Central memory CD8-positive, alpha-beta T cell (primary cell): ENCODE data around the gene SPHKAP.
"Not testable (repeated sequence)": the region's sequence is repeated elsewhere in the genome, so short reads cannot be mapped to it uniquely, and the experiment has no call there.

Experiments used
- ATAC-seq: fragments of 150-1000 bp; cut with Tn5 transposase; replicated peaks from 2 replicates; pipeline ENCODE4 v1.10.0; 2022; ENCODE audit warnings: mild to moderate bottlenecking, moderate FRiP score, moderate number of reproducible peaks; ENCODE audit not compliant: poor library complexity, severe bottlenecking; ENCODE audit errors: extremely low read depth
- DNase-seq, 2 donors: peaks; one replicate each; pipeline ENCODE4 v3.0.0; 2021; ENCODE audit warnings: low spot score in 2 of 2
- H3K27ac Mint-ChIP-seq: one replicate; pipeline ENCODE4 v1.8.0; 2022; ENCODE audit warnings: low read depth, mild to moderate bottlenecking, moderate library complexity, mixed read lengths
- H3K27me3 Mint-ChIP-seq: one replicate; pipeline ENCODE4 v1.8.0; 2022; ENCODE audit warnings: mixed read lengths
- H3K36me3 Mint-ChIP-seq: one replicate; pipeline ENCODE4 v1.8.0; 2022; ENCODE audit warnings: mild to moderate bottlenecking, moderate library complexity, mixed read lengths; ENCODE audit not compliant: insufficient read depth
- H3K4me1 Mint-ChIP-seq: one replicate; pipeline ENCODE4 v1.8.0; 2022; ENCODE audit warnings: mixed read lengths
- H3K4me3 Mint-ChIP-seq: one replicate; pipeline ENCODE4 v1.8.0; 2022; ENCODE audit warnings: mild to moderate bottlenecking, moderate library complexity, mixed read lengths
- H3K9me3 Mint-ChIP-seq: one replicate; pipeline ENCODE4 v1.8.0; 2022; ENCODE audit warnings: mixed read lengths

SPHKAP gene, protein sequence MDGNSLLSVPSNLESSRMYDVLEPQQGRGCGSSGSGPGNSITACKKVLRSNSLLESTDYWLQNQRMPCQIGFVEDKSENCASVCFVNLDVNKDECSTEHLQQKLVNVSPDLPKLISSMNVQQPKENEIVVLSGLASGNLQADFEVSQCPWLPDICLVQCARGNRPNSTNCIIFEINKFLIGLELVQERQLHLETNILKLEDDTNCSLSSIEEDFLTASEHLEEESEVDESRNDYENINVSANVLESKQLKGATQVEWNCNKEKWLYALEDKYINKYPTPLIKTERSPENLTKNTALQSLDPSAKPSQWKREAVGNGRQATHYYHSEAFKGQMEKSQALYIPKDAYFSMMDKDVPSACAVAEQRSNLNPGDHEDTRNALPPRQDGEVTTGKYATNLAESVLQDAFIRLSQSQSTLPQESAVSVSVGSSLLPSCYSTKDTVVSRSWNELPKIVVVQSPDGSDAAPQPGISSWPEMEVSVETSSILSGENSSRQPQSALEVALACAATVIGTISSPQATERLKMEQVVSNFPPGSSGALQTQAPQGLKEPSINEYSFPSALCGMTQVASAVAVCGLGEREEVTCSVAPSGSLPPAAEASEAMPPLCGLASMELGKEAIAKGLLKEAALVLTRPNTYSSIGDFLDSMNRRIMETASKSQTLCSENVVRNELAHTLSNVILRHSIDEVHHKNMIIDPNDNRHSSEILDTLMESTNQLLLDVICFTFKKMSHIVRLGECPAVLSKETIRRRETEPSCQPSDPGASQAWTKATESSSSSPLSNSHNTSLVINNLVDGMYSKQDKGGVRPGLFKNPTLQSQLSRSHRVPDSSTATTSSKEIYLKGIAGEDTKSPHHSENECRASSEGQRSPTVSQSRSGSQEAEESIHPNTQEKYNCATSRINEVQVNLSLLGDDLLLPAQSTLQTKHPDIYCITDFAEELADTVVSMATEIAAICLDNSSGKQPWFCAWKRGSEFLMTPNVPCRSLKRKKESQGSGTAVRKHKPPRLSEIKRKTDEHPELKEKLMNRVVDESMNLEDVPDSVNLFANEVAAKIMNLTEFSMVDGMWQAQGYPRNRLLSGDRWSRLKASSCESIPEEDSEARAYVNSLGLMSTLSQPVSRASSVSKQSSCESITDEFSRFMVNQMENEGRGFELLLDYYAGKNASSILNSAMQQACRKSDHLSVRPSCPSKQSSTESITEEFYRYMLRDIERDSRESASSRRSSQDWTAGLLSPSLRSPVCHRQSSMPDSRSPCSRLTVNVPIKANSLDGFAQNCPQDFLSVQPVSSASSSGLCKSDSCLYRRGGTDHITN (N-terminal part only)

DNA sequence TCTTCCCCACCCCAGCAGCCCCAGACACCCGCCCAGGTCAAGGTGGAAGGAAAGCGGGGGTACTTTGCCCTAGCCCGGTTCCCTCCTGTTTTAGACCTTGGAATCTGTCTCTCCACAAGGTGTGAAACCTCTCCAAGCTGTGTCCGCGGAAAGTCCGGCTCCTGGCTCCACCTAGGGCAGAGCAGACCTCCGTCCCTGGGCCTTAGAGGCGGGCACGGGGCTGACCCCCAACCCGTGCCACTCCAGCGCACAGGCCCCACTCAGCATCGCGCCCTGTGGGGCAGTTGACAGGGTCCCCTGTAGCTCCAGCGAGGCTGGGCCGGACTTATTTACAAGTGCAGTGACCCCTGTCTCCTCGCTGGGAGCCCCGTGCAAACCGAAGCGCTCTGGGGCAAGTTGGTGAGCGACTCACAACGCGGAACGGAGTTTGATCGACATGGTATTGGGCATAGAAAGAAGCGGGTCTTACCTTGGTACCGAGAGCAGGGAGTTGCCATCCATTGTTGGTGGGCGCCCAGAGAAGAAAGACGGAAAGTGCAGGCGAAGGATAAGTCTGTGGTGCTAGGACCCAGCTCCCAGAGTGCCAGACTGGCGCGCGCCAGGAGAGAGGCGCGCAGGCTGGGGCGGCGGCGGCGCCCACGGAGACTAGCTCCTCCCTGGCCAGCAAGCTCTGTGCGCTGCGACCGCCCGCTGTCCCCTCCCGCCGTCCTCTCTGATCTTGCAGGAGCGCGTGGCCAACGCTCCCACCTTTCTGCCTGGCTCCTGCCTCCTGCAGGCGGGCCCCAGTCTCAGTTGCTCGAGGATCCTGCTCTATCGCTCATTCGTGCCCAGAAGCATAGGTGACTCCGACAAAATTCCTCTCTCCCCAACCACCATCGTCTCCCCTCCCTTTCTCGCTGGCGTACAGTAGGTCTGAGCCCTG, at the start of gene SPHKAP:
Gene SPHKAP (minus strand): TSS at position 590 of the 922 bp plus-strand sequence. CDS start 89 bp downstream, at position 501.
- no peaks in the 10 kb centered on the region for H3K27me3 Mint-ChIP-seq
- peaks cover 15% of the 10 kb centered on the region for H3K9me3 Mint-ChIP-seq
- DNase-seq (no peak), ATAC-seq (peak; percentile 19)
- no peaks in the 10 kb centered on the region for H3K4me1 Mint-ChIP-seq
- H3K27ac Mint-ChIP-seq = no peak within 1 kb of the TSS
- no peak within 1 kb of the TSS for H3K4me3 Mint-ChIP-seq
- H3K36me3 Mint-ChIP-seq = no peaks in the 10 kb centered on the region

DNA sequence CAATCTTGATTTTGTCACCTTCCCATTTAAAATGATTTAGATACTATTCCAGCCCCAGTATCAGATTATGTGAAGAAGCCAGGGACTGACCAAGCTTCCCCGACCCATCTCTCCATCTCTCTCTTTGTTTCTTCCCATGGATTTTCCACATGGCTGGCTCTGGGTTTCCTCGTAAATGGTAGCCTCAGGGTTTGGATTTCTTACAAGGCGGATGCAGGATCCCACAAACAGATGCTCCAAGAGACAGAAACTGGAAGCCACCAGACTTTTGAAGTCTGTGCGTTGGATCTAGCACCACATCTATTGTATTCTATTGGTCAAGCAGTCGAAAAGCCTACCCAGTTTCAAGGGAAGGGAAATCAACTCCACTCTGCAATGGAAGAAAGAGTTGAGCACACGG, 46.0 kb upstream of the SPHKAP start:
- no peak overlapping the region for H3K4me3 Mint-ChIP-seq
- ATAC-seq = no peak
- H3K27me3 Mint-ChIP-seq = no peaks in the 10 kb centered on the region
- H3K27ac Mint-ChIP-seq = no peak overlapping the region
- no peak for DNase-seq
- H3K36me3 Mint-ChIP-seq = no peaks in the 10 kb centered on the region
- no peaks in the 10 kb centered on the region for H3K4me1 Mint-ChIP-seq
- peaks cover 12% of the 10 kb centered on the region for H3K9me3 Mint-ChIP-seq

DNA sequence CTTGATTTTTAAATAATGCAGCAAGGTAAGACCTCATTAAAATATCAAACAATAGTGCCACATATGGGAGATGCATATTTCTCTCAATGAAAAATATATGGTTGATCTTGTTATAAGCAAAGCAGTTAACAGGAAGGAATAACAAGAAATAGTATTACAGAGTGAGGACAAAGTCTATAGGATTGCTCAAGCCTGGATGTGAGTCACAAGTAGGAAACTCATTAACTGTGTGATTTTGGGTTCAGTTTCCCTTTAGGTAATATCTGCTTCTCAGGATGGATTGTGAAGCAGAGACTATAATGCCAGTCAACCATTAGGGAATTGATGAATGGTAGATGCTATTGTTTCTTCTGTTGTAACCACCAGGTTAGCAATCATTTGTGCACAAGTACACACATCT, 42.9 kb upstream of the SPHKAP start:
- no peaks in the 10 kb centered on the region for H3K27me3 Mint-ChIP-seq
- ATAC-seq = no peak
- DNase-seq = no peak
- H3K4me1 Mint-ChIP-seq = no peaks in the 10 kb centered on the region
- H3K9me3 Mint-ChIP-seq = peaks cover 12% of the 10 kb centered on the region
- no peak overlapping the region for H3K4me3 Mint-ChIP-seq
- H3K36me3 Mint-ChIP-seq = no peaks in the 10 kb centered on the region
- H3K27ac Mint-ChIP-seq = no peak overlapping the region

DNA sequence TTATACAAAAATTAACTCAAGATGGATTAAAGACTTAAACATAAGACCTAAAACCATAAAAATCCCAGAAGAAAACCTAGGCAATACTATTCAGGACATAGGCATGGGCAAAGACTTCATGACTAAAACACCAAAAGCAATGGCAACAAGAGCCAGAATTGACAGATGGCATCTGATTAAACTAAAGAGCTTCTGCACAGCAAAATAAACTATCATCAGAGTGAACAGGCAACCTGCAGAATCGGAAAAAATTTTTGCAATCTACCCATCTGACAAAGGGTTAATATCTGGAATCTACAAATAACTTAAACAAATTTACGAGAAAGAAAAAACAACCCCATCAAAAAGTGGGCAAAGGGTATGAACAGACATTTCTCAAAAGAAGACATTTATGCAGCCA, 37.1 kb upstream of the SPHKAP start:
- H3K4me3 Mint-ChIP-seq, DNase-seq, H3K36me3 Mint-ChIP-seq, H3K9me3 Mint-ChIP-seq, H3K4me1 Mint-ChIP-seq, H3K27me3 Mint-ChIP-seq, ATAC-seq, H3K27ac Mint-ChIP-seq: not testable (repeated sequence)

GRCh38 chr2:228197504-228197903, 16.0 kb upstream of the SPHKAP start:
- Mint-ChIP-seq H3K27ac (no peak overlapping the region), H3K36me3 (no peaks in the 10 kb centered on the region), H3K4me1 (no peaks in the 10 kb centered on the region), H3K9me3 (peaks cover 23% of the 10 kb centered on the region), H3K4me3 (no peak overlapping the region), H3K27me3 (no peaks in the 10 kb centered on the region)
- ATAC-seq = no peak
- no peak for DNase-seq

- ATAC-seq = no peak
- H3K4me3 Mint-ChIP-seq = no peak overlapping the region
Measured at GRCh38 chr2:228180181-228181097, 1.0 kb downstream of the SPHKAP start.

DNA sequence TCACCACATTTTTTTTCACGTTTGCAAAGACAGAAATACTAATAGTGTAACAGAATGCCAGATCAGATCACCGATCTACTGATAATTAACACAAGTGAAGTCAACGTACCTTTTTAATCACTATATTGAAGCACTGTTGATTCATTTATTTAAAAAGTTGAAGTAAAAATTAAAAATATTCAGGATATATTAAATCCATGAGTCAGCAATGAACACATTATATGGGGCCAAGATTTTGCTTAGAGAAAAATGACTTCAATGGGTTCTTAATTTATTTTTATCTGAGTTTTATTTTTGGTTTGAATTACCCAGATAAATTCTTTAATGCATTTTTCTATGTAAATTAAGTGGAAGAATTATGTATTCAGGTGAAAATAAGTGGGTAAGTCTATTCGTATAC, 14.2 kb downstream of the SPHKAP start:
- Mint-ChIP-seq H3K9me3 (peaks cover 6% of the 10 kb centered on the region), H3K27me3 (no peaks in the 10 kb centered on the region), H3K36me3 (no peaks in the 10 kb centered on the region), H3K4me1 (no peaks in the 10 kb centered on the region), H3K27ac (no peak overlapping the region), H3K4me3 (no peak overlapping the region)
- no peak for DNase-seq
- ATAC-seq = no peak

More at GRCh38 chr2:228180181-228181097, 1.0 kb downstream of the SPHKAP start:
- Mint-ChIP-seq H3K36me3 (no peaks in the 10 kb centered on the region), H3K9me3 (peaks cover 12% of the 10 kb centered on the region), H3K4me1 (no peaks in the 10 kb centered on the region), H3K27ac (no peak overlapping the region), H3K27me3 (no peaks in the 10 kb centered on the region)
- no peak for DNase-seq

- DNase-seq (no peak), ATAC-seq (no peak)
- Mint-ChIP-seq H3K36me3 (no peaks in the 10 kb centered on the region), H3K4me1 (no peaks in the 10 kb centered on the region), H3K27ac (no peak overlapping the region), H3K4me3 (no peak overlapping the region), H3K27me3 (no peaks in the 10 kb centered on the region), H3K9me3 (peaks cover 15% of the 10 kb centered on the region)
Measured at GRCh38 chr2:228164718-228165117, 16.8 kb downstream of the SPHKAP start.

DNA sequence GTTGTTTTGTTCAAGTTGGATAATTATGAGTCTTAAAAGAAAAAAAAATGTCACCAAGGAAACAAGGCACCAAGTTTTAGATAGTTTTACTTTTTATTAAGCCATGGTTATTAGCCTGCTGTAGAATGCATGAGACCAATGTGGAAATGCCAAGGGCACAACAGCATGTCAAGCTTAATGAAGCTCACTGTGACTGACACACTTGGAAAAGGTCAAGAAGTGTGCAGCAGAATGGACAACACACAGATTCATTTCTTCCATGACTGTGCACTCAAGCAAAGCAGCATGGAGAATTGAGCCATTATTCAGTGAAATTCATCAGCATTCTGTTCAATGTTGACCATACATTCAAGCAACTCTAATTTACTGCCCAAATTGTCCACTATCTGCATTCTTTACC, 23.6 kb downstream of the SPHKAP start:
- no peak overlapping the region for H3K27ac Mint-ChIP-seq

DNA sequence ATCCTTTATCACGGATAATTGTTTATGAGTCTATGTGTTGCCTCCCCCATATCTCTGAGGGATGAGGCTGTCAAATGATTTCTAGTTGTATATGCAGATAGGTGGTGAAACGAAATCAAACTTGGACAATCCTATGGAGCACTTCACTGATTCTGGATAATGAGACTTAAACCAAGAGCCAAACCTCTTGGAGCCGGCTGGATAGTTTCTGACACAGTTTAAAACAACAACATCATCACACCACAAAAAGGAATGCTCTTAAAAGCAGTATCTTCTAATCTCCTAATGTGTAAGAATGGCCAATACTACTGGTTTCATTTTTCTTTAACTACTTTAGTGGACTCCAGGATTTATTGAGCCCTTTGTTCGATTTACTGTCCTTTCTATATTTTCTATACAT, 36.5 kb downstream of the SPHKAP start:
- Mint-ChIP-seq H3K27me3 (no peaks in the 10 kb centered on the region), H3K27ac (no peak overlapping the region), H3K4me3 (no peak overlapping the region), H3K36me3 (no peaks in the 10 kb centered on the region), H3K9me3 (peaks cover 19% of the 10 kb centered on the region), H3K4me1 (no peaks in the 10 kb centered on the region)
- no peak for DNase-seq
- no peak for ATAC-seq

More for the DNA sequence above, 23.6 kb downstream of the SPHKAP start:
- no peak for DNase-seq
- no peaks in the 10 kb centered on the region for H3K27me3 Mint-ChIP-seq
- no peak for ATAC-seq
- no peak overlapping the region for H3K4me3 Mint-ChIP-seq
- peaks cover 18% of the 10 kb centered on the region for H3K9me3 Mint-ChIP-seq
- no peaks in the 10 kb centered on the region for H3K4me1 Mint-ChIP-seq
- H3K36me3 Mint-ChIP-seq = no peaks in the 10 kb centered on the region
